GM18526 (cell line): ENCODE results near the gene PCDHA6.

Experiments
- POLR2A ChIP-seq: IDR thresholded peaks from 3 replicates; pipeline ENCODE4 v1.6.1; 2011; ENCODE audit not compliant: insufficient read length; ENCODE audit errors: extremely low read depth

PCDHA6 gene, protein sequence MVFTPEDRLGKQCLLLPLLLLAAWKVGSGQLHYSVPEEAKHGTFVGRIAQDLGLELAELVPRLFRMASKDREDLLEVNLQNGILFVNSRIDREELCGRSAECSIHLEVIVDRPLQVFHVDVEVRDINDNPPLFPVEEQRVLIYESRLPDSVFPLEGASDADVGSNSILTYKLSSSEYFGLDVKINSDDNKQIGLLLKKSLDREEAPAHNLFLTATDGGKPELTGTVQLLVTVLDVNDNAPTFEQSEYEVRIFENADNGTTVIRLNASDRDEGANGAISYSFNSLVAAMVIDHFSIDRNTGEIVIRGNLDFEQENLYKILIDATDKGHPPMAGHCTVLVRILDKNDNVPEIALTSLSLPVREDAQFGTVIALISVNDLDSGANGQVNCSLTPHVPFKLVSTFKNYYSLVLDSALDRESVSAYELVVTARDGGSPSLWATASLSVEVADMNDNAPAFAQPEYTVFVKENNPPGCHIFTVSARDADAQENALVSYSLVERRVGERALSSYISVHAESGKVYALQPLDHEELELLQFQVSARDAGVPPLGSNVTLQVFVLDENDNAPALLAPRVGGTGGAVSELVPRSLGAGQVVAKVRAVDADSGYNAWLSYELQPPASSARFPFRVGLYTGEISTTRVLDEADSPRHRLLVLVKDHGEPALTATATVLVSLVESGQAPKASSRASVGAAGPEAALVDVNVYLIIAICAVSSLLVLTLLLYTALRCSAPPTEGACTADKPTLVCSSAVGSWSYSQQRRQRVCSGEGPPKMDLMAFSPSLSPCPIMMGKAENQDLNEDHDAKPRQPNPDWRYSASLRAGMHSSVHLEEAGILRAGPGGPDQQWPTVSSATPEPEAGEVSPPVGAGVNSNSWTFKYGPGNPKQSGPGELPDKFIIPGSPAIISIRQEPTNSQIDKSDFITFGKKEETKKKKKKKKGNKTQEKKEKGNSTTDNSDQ

DNA sequence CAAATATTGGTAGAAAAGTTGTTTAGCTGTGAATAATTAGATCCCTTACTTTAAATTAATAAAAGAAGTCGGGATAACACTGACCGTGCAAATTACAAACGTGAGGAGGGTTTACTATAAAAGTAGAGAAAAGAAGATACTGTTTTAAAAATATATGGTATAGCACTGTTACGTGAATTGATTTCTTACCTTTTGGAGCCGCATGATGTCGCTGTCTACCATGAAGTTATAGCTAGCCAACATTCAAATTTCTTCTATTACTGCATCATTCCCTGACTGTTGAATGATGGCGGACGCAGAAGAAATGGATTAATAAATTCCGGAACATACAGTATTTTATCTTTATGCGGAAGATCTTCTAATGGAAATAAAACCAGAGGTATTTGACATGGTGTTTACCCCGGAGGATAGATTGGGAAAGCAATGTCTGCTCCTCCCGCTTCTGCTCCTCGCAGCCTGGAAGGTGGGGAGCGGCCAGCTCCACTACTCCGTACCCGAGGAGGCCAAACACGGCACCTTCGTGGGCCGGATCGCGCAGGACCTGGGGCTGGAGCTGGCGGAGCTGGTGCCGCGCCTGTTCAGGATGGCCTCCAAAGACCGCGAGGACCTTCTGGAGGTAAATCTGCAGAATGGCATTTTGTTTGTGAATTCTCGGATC lies at the start of gene PCDHA6:
Gene PCDHA6 (plus strand): TSS at position 257 of the 658 bp plus-strand sequence. CDS start 132 bp downstream, at position 389.
- no peak for TF ChIP-seq POLR2A

DNA sequence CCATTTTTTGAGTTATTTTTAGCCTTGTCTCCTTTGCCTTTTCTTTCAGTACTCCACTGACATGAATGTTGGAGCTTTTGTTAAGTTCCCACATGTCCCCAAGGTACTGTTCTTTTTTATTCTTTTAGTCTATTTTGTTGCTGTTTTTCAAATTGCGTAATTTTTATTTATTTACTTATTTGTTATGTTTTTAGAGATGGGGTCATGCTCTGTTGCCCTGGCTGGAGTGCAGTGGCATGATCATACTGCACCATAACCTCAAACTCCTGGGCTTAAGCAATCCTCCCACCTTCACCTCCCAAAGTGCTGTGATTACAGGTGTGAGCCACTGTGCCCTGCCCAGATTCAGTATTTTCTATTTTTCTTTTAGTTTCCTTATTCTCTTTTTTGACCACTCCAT lies 47.2 kb upstream of the PCDHA6 start:
- TF ChIP-seq POLR2A: no peak

DNA sequence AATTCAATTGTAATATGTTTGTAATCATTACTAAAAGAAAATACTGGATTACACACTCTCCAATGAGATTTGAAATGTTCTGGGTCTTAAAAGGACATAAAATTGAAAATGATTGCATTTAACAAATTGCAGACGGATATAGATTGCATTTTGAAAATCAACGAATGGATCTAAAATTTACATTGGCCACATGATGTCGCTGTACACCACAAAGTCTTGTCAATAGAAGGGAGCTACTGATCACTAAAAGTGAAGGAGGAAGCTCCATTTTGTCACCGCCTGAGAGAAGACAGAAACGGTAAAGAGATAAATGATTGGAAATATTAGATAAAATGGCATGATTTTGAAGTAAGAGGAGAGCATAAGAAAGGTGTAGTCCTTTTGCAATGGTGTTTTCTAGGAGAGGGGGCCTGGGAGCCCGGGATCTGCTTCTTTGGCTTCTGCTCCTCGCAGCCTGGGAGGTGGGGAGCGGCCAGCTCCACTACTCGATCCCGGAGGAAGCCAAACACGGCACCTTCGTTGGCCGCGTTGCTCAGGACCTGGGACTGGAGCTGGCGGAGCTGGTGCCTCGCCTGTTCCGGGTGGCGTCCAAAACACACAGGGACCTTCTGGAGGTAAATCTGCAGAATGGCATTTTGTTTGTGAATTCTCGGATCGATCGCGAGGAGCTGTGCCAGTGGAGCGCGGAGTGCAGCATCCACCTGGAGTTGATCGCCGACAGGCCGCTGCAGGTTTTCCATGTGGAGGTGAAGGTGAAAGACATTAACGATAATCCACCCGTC lies 41.7 kb upstream of the PCDHA6 start, which contains the start of gene PCDHA1:
Gene PCDHA1 (plus strand): TSS at position 236 of the 782 bp plus-strand sequence.
- TF ChIP-seq POLR2A: no peak

DNA sequence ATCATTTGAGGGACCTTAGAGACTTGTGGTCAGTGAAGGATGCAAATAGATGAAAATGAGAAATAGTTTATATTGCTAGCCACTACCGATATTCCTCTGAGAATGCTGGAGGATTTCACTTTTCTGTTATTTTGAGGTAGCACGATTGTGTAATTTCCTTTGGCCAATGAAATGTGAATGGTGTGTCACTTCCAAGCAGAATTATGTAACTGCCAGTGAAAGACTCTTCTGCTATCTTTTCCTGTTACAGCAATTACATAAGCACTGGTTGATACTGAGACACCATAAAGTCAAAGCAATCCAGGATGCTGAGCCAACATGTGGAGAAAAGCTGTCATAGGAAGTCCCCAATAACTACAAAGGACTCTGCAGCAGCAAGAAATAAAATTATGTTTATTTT lies 36.7 kb upstream of the PCDHA6 start:
- TF ChIP-seq POLR2A: no peak

DNA sequence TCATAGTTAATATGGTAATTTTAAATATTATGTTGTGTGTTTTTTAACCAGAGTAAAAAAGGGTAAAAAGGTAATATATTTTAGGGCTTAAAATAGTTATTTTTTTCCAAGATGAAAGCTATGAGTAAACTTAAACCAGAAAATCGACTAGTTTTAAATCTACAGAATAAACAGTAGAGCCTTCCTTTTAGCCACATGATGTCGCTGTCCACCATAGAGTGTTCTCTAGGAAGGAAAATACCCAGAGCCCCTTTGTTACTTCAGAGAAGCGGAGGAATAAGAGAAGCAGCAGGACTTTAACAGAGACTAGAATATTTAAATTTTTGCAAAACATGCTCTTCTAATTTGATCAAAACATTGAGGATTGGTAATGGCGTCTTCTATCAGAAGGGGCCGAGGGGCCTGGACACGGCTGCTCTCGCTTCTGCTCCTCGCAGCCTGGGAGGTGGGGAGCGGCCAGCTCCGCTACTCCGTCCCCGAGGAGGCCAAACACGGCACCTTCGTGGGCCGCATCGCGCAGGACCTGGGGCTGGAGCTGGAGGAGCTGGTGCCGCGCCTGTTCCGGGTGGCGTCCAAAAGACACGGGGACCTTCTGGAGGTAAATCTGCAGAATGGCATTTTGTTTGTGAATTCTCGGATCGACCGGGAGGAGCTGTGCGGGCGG lies 33.0 kb upstream of the PCDHA6 start, which contains the start of gene PCDHA2:
Gene PCDHA2 (plus strand): TSS at position 258 of the 664 bp plus-strand sequence.
- TF ChIP-seq POLR2A: no peak

DNA sequence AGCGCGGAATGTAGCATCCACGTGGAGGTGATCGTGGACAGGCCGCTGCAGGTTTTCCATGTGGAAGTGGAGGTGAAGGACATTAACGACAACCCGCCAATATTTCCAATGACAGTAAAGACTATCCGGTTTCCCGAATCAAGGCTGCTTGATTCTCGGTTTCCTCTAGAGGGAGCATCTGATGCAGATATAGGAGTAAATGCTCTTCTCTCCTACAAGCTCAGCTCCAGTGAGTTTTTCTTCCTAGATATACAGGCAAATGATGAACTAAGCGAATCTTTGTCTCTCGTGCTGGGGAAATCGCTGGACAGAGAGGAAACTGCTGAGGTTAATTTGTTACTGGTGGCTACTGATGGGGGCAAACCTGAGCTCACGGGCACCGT lies 32.5 kb upstream of the PCDHA6 start:
- no peak for TF ChIP-seq POLR2A

DNA sequence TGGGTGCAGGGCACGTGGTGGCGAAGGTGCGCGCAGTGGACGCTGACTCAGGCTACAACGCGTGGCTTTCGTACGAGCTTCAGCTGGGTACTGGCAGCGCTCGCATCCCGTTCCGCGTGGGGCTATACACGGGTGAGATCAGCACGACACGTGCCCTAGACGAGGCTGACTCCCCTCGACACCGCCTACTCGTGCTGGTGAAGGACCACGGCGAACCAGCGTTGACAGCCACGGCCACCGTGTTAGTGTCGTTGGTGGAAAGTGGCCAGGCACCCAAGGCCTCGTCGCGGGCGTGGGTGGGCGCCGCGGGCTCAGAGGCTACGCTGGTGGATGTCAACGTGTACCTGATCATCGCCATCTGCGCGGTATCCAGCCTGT lies 31.1 kb upstream of the PCDHA6 start:
- no peak for TF ChIP-seq POLR2A

DNA sequence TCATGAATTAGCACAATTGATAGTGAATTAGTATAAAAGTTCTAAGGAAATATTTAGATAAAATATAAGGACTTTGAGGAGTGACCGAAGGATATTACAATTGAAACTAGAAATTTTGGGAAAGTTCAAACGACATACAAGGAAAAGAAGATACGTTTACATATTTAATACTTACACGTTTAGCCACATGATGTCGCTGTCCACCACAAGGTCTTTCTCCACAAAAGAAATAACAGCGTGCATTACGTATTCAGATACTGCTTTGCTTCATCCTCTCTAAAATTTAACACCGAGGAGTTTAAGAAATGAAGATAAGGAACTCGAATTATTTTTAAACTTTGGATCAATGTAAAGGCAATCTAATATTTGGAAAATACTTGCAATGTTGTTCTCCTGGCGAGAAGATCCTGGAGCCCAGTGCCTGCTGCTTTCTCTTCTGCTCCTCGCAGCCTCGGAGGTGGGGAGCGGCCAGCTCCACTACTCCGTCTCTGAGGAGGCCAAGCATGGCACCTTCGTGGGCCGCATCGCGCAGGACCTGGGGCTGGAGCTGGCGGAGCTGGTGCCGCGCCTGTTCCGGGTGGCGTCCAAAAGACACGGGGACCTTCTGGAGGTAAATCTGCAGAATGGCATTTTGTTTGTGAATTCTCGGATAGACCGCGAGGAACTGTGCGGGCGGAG lies 26.8 kb upstream of the PCDHA6 start, which contains the start of gene PCDHA3:
Gene PCDHA3 (plus strand): TSS at position 242 of the 678 bp plus-strand sequence.
- no peak for TF ChIP-seq POLR2A

DNA sequence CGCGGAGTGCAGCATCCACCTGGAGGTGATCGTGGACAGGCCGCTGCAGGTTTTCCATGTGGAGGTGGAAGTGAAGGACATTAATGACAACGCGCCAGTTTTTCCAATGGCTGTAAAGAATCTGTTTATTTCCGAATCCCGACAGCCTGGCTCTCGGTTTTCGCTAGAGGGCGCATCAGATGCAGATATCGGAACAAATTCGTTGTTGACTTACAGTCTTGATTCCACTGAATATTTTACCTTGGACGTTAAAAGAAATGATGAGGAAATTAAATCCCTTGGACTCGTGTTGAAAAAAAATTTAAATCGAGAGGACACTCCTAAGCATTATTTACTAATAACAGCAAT lies 26.3 kb upstream of the PCDHA6 start:
- no peak for TF ChIP-seq POLR2A

DNA sequence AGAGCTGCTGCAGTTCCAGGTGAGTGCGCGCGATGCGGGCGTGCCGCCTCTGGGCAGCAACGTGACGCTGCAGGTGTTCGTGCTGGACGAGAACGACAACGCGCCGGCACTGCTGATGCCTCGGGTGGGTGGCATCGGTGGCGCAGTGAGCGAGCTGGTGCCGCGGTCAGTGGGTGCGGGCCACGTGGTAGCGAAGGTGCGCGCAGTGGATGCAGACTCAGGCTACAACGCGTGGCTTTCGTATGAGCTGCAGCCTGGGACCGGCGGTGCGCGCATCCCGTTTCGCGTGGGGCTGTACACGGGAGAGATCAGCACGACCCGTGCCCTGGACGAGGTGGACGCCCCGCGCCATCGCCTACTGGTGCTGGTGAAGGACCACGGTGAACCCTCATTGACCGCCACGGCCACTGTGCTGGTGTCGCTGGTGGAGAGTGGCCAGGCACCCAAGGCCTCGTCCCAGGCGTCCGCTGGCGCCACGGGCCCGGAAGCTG lies 24.9 kb upstream of the PCDHA6 start:
- no peak for TF ChIP-seq POLR2A

DNA sequence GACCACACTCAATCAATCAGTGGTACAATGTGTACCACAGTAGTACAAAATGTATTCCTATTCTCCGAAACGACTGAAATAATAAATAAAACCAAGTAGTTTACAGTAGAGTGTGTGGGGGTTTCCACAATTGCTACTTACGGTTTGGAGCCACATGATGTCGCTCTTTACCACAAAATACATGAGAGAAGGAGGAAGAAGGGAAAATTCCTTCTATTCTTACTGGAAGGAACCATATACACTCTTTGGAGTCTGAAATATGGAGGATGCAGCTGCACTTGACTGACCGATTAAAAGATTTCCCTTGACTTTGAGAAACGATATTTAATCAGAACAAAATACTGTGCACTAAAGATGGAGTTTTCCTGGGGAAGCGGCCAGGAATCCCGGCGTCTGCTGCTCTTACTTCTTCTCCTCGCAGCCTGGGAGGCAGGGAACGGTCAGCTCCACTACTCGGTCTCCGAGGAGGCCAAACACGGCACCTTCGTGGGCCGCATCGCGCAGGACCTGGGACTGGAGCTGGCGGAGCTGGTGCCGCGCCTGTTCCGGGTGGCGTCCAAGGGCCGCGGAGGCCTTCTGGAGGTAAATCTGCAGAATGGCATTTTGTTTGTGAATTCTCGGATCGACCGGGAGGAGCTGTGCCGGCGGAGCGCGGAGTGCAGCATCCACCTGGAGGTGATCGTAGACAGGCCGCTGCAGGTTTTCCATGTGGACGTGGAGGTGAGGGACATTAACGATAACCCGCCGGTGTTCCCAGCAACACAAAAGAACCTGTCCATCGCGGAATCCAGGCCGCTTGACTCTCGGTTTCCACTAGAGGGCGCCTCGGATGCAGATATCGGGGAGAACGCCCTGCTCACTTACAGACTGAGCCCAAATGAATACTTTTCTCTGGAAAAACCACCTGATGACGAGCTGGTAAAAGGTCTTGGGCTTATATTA lies 20.7 kb upstream of the PCDHA6 start, which contains the start of gene PCDHA4:
Gene PCDHA4 (plus strand): TSS at position 235 of the 942 bp plus-strand sequence.
- TF ChIP-seq POLR2A: no peak

DNA sequence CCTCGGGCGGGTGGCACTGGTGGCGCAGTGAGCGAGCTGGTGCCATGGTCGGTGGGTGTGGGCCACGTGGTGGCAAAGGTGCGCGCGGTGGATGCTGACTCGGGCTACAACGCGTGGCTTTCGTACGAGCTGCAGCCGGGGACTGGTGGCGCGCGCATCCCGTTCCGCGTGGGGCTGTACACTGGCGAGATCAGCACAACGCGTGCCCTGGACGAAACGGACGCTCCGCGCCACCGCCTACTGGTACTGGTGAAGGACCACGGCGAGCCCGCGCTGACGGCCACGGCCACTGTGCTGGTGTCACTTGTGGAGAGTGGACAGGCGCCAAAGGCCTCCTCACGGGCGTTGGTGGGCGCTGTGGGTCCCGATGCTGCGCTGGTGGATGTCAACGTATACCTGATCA lies 18.9 kb upstream of the PCDHA6 start:
- no peak for TF ChIP-seq POLR2A
